Stimulated activated CD4-positive, alpha-beta T cell treated with anti-CD3 and anti-CD28 coated beads, Interleukin-4, amount 100 ng/mL, for 48 hours (primary cell): ENCODE results near the gene URAD.

Experiments
- DNase-seq, 2 donors: peaks; one replicate each; pipeline ENCODE4 v3.0.0-alpha.2; 2020; ENCODE audit warnings: low read depth in 2 of 2

The URAD gene

DNA sequence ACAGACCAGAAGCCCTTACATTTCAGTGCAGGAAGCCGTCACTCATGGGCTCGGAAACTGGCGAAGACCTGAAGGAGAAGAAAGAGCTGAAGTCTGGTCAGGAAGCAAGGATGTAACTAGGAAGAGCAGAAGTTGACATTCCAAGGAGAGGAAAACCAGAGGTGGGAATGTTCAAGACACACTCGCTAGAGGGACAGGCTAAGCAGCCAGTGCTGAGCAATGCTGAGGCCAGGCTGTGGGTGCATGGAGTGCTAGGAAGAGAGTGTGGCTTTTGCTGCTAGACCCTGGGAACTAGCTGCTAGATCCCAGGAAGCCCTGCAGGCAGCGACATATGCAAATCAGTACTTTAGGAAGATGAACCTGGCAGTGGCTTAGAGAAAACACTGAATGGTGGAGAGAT lies 12.1 kb upstream of the URAD start:
- DNase-seq = no peak

DNA sequence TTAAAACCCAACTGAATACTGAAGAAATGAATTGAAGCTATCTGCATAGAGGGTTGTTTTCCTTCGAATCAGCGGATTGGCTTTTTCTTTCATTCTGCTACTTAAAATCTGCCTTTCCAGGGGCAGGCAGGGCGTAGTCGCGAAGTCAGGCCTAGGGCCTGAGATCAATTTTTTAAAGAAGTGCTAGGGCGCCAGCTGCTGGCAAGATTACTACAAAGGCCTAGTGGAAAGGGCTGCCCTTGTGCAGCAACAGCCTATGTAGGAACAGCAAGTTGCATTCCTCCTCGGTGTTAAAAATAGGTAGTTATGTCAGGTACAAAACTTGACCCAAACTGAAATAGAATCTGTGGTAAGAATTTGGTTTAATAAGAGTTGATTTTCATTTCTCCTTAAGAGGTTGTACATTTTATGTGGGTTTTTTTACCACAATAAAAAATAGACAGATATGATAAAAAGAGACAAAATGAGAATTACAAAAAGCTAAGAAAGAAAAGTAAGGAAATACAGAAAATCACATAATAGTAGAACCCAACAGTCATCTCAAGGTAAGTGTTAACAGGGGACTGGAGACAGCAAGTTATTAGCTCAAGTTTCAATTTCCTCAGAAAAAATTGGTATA lies 9.5 kb upstream of the URAD start:
- DNase-seq = no peak

DNA sequence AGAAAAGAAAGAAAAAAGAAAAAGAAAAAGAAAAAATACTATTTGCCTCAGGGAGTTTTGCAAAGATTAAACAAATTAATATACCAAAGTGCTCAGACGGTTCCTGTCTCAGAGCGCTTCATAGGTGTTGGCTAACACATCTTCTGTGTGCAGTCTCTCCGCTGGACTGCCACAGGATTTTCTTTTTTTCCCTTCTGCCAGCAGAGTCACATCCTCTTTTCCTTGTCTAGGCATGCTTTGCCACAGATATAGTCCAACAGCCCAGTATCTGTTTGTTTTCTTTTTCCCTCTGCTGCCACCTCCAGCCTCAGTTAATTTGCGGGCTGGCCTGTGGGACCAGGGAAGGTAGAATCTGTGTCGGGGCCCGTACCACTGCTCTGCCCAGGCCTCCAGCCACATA lies 3.4 kb upstream of the URAD start:
- DNase-seq = no peak

DNA sequence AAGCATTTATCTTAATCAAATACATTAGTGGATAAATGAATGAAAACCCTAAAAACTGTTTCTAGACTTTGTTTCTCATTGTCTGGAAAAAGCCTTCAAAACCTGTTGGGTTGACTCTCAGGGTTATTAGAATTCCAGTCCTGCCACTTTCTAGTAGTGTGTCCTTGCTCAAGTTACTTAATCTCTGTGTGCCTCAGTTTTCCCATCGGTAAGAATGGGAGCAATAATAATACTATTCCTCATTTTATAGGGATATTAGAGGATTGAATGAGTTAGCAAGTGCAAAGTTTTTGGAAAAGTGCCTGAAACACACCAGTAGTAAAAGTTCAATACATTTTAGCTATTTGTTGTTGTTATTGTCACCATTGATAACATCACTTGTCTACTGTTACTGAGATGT lies 2.9 kb downstream of the URAD start:
- DNase-seq = no peak

DNA sequence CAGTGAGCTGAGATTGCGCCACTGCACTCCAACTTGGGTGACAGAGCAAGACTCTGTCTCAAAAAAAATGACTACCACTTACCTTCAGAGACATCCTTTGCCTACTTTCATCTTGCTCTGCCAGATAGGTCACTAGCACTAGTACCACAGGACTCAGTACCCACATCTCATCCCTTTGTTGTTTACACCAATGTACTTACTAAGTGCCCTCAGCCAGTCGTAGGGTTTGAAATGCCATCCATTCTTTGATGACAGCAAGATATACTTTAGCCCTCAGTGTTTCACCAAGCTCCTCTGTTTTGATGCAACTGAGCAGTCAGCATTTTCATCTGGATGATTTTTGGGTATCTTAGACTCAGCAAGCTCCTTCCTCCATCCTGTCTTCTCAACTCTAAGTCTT lies 6.1 kb downstream of the URAD start:
- no peak for DNase-seq

DNA sequence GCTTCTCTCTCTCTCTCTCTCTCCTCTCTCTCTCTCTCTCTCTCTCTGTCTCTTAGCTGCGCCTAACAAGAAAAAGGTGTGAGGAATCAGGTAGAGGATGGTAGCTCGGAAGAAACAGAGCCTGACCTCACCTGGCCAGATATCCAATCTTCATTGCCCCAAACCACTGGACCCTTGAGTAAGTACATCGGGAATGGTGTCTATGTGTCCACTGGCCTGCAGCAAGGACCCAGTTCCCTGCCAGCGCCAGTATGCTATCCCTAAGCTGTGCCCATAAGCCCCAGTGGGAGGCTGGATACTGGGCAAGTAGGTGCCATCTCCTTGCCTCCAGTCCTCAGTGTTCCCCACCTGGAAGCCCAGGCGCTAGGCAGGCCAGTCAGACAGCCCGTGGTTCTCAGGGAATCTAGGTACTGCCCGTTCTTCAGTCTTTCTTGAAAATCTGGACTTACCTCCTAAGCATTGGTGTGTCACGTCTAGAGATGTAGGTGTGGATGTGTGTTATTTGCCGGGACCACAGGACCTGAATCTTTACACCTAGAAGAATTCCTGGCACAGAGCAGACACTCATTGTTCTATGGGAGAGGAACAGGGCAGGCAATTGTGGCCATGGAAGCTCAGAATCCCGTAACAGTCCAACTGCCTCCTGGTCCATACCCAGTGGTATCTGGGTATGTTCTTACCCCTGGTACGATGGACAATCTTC lies 7.3 kb downstream of the URAD start:
- DNase-seq = no peak

DNA sequence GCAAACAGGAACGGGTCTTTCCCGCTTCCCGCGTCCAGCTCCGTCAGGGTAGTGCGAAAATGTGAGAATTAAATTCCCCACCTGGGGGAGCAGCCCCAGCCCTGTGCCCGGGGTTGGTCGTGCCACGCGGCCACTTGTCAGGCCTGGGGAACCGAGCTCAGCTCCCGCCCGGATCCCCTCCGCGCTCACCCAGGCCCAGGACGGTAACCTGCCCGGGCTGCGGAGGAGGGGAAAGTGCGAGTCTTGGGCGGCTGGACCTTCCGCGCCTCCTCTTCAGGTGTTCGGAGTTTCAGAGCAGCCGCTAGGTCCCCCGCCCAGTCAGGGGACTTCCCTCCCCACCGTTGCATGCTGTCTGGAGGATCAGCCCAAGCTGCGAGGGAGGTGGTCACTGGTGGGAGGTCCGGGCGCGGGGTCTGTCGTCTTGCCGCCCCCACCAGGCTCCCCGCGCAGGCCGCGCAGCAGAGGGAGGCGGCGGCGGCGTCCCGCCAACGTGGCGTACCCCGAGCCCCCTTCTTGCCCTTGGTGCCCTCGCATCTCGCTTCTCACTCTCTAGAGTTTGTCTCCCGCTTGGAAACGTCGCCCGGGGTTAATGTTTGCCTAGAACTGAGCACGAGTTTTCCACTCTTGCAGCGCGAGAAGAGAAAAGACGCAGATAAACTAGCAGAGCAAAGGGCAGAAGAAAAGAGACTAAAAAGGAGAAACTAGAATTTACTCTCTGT lies 8.1 kb downstream of the URAD start:
- DNase-seq = no peak

DNA sequence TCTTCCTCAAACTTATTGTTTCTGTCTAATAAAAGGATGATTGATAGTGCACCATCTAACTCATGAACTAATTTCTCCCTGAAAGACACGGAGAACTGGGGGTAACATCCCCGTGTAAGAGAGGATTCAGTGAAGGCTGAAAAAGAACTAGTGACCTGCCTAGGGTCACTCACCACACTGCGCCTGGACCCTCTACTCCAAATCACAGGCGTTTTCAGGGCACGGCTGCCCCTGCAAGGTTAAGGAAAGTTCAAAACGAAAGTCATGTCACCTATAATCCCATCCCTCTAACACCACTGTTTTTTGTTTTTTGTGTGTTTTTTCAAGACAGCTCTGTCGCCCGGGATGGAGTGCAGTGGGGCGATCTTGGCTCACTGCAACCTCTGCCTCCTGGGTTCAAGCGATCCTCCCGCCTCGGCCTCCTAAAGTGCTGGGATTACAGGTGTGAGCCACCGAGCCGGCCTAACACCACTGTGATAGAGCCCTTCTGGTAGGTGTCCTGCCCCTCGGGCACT lies 8.7 kb downstream of the URAD start:
- DNase-seq = no peak

DNA sequence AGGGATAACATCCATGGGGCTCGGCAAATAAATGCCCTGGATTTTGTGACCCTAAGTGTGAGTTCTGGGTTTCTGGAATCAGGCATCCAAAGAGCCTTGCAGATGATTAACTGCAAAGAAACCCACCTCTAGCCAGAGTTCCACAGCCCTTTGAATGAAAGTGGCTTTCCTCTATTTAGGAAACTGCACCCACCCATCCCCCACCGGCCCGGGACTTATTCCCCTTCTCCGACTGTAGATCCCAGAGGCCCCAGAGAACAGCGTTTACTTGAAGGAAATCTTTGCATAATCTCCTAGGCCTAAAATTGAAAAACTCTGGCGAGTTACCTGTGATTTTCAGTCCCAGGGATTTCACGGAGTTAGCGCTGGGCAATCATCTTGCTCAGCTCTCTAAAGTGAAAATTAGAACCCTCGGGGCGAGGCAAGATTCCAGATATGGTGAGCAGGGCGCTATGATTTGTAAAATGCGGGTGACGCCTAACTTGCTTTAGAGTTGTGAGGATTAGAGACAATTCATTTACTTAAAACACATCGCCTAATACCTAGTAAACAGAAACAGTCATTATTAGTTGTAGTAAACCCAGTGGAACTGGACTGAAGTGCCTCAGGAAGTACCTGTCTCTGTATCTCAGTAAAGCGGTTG lies 9.4 kb downstream of the URAD start:
- DNase-seq = no peak

DNA sequence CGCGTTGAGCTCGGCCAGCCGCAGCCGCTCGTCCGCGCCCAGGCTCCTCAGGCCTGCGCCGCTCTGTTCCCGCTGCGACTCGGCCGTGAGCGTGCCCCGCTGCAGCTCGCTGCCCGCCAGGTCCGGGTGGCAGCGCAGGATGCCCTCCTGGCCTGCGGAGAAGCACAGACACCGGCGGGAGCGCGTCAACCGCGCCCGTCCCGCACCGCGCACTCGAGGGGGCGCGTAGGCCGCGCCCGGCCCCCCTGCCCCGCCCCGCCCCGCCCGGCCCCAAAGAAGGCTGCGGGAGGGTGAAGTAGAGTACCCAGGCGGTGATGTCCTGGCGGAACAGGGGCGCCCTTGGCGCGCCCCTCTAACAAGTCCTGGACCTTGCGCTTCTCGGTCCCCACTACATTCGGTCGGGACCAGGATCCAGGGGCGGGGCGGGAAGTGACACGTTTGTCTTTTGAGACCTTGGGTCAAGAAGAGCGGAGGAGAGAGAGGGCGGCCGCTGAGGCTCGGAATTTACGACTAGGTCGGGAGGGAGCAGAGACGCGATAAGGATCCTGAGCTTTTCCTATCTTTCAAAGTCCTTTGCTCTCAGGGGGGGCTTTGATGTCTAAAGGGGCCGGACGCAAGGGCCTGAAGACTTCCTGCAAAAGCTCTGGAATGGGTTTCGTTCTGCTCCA lies 10.1 kb downstream of the URAD start:
- DNase-seq = no peak

DNA sequence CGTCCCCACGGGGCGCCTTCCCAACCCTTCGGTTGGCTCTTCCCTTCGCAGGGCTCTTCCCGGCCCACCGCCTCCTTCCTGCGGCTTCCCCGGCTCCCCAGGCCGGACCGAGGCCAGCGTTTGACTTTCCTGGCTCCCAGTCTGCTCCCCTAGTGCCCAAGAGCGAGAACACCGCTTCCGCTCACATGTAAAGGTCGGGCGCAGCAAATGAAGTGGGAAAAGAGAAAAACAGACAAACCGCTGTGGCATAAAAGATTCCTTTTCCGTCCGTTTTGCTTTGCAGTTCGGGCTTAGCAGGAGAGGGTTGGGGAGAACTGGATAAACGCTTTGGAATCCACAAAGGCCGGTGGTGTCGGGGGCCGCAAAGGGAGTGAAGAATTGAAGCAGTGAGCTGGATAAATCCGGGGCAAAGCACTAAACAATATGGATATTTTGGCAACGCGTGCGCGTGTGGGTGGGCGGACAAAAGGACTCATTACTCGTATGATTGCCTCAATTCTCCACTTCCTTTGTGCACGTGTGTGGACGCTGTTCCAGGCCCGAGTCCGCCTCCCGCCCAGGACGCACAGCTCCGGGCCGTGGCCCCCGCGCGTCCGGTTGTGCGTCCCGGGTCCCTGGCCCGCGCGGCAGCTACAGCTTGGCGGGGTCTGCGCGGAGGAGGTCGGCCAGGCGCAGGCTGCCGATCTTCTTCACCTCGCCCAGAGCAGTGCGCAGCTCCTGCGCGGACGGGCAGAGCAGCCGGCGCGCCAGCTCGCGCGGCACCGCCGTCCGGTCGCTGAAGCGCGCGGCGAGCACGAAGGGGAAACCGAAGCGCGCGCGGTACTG lies 10.8 kb downstream of the URAD start:
- DNase-seq = no peak

DNA sequence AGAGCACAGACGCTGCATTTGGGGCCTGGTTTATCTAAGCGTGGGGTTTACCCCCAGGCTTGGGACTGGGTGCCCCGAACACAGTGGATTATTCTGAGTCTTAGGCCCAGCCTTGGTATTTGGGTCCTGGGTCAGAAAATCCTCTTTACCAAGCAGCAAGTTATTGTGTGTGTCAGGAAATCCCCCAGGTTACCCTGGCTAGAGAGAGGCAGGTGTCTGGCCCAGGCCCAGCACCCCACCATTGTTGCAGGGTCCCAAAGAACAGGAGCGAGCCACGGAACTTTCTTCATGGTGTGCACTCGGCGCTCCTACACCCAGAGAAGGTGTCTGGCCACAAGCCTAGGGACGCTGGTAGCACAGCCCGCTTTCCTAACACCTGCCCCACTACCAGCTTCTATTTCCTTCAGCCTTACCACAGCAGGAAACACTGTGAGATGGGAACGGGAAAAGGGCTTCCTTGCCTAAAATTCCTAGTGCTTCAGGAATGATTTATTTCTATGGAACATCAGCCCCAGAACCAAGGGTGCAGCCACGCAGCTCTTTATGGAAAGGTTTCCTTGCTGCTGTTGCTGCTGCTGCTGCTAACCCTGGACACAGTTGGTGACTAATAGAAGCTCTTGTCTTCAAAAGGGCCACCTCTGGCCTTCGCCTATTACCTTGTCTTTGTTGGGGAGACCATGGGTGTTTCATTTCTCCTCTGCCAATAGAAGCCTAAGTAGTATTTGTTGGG lies 12.0 kb downstream of the URAD start:
- DNase-seq = no peak

DNA sequence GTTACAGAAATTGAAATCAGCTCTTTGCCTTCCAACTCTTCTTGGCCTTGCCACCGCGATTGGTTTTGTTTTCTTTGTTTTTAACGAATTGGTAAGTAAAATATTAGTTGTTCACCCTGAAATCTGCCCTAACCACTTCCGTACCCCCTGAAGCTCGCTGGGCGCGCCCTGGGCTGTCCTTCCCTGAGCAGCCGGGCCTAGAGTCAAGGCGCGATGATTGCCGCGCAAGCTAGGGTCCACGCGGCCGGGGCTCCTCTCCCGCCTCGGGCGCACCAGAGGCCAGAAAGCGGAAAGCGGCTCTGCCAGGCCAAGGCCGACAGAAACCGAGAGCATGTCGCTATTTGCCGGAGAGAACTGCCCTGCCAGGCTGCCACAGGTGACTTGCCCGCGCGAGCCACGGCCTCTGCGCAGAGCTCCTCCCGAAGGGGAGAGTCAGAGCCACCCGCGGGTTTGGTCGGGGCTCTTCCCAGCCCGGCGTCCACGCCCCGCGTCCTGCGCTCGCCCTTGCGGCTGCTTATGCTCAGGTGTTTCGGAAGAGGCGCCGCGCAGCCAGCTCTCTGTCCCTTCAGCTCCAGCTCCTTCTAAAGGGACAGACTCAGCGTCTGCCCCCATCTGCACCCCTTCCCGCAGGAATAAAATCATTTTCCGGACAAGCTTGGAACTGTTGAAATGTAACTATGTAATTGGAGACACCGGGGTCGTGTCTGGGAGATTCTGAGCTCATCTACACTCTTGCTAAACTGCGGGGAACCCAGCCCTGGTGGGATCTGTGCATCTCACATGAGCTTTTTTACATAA lies 12.7 kb downstream of the URAD start:
- DNase-seq = no peak

DNA sequence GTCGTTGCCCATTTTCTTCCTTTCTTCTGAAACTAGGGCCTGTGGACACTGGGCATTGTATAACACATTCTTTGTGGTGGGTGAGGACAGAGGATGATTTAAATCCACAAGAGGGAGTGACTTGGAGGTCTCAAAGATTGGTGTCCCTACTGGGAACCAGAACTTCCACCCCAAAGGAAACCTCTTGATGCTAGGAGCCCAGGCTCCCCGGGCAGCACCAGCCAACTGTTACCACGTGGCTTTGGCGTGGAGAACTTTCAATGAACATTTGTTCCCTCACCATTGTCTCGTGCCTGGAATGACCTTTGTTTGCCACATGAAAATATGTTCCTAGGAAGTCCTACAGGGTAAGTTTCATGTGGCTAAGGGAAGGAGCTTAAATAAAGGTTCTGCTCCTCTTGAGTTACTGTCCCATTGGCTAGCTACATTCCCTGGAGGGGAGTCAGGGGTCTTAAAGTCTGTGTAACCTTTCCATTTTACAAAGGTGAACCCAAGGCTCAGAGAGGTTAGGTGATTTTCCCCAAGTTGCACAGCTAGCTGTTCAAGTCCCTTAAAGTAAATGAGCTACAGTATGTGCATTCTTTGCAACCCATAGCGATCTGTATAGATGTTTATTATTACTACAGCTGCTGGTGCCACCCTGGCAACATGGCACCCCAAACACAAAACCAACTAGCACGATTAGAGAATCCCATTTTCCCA lies 14.4 kb downstream of the URAD start:
- no peak for DNase-seq

DNA sequence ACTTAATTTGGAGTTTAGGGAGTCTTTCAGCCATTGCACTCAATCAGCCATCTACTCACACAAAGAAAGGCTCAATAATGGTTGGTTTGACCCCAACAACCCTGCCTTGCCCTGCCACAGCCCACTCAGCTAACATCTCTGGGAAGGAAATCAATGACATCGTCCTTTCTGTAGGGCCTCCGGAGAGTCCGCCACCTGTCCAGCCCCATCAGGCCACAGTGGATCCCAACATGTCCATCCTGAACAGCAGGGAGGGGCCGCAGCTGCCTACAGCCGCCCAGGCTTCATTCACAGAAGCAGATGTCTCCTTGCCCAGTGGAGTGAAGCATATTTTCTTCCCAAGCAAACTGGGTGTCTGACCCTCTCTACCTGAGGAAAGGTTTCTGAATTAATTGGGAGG lies 15.2 kb downstream of the URAD start:
- no peak for DNase-seq

DNA sequence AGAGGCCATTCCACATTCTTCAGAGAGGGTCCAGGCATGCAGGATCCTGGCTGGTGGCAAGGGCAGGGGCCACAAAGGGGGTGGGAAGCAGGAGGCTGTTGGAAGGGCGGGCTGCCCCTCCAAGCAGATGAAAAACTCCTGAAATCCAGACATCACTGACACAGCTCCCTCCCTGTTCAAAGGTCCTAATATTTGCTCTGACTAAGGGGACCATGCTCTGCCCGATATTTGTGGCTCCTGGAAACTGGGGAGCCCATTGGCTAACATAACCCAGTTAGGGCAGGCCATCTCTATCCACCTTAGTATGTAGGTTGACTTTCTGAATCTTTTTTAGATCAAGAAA lies 16.0 kb downstream of the URAD start:
- DNase-seq = no peak

DNA sequence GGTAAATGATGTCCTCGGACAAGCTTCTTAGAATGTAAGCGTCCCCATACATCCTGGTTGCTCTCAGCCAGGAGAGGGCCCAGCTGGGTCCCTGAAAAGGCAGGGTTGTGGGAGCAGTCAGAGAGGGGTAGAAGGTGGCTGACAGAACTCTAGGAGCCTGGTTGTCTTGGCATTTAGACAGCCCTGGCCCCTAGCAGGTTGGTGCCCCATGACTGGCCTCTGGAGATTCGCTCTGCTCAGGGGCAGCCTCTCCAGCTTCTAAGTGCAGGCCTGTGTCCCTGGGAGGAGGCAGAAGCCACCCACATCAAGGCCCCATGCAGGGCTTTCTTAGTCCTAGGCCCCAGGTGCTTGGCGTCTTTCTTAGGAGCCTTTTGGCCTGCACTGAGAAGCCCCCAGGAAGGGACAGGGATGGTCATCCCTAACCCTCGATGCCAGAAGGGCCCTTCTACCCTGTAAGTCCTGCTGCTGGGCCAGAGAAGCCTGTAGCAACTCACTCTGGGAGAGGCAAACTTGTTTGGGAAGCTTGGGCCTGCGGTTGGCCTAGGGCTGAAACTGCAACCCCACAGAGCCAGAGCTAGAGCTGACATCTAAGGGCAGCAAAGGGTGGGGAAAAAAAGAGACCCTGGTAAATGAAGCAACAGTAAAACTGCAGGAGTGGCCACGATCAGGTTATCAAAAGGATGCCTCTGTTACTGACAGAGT lies 16.6 kb downstream of the URAD start:
- DNase-seq = no peak

DNA sequence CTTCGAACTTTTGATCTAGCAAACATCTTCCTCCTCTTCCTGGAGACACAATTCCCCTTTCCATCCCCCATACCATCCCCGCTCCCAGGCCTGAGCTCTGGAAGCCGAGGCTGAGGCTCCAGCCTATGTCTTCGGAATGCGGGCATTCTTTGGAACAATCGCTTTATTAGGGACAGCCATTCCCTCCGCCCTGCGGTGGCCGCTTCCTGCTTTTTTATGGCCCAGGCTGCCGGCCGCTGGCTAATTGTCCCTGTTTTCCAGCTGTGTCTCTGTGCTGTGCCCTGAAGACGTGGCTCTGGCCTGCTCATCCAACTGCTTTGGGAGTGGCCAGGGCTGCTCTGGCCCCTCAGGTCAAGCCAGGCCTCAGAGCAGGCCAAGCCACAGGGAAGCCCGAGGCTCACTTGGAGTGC lies 17.3 kb downstream of the URAD start:
- no peak for DNase-seq
